ENCODE results near the gene ZNF71. TPM values are rescaled to one million over a fixed set of nuclear protein-coding genes. Genes with fewer than 3 reads are reported as not detected.

Gene ZNF71
- 16.2 and 22.4 TPM in 2 replicates for total RNA-seq (2014; rRNA removed; shearing (Covaris generic))

DNA sequence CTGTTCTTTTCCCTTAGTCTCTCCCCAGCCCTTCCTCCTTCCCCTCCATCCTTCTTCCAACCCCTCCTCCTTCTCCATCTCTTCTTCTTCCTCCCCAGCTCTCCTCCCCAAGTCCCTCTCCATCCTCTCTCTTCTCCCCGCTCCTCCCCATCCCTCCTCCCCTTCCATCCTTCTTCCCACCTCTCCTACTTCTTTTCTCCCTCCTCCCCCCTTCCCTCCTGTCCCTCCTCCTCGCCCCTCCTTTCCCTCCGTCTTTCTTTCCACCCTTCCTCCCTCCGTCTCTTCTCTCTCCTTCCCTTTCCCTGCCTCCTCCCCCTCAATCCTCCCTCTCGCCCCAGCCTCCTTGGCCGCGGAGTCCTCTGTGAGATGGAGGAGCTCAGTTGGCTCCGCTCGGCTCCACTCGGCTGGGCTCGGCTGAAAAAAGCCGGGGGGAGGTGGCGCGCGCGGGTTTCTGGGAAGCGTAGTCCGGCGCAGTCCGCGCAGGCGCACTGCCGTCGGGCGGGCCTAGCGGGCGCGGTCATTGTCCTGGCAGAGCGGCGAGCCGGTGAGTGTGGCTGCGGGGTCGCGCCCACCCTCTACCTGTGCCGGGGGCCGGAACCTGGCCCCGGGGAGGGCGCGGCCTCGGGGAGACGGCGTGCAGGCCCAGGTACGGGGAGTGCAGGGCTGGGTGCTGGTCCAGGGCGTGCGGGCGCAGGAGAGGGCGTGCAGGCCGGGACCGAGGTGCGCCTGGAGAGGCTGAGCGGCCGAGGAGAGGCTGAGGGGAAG is at the start of gene ZNF71:
Gene ZNF71, plus strand, starts transcription at position 520 of the 765 bp plus-strand sequence. CDS start 6,257 bp downstream, outside the sequence.
- DNase-seq (ENCODE audit: low spot score) = peak; percentile 86

- no peak for DNase-seq (ENCODE audit: low spot score)
Observed at GRCh38 chr19:56547535-56547934, 47.6 kb upstream of the ZNF71 start.

DNA sequence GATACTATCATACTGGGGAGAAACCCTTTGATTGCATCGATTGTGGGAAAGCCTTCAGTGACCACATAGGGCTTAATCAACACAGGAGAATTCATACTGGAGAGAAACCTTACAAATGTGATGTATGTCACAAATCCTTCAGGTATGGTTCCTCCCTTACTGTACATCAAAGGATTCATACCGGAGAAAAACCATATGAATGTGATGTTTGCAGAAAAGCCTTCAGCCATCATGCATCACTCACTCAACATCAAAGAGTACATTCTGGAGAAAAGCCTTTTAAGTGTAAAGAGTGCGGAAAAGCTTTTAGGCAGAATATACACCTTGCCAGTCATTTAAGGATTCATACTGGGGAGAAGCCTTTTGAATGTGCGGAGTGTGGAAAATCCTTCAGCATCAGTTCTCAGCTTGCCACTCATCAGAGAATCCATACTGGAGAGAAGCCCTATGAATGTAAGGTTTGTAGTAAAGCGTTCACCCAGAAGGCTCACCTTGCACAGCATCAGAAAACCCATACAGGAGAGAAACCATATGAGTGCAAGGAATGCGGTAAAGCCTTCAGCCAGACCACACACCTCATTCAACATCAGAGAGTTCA is 40.7 kb upstream of the ZNF71 start:
- no peak for DNase-seq (ENCODE audit: low spot score)

GRCh38 chr19:56562766-56563165 is 32.3 kb upstream of the ZNF71 start:
- no peak for DNase-seq (ENCODE audit: low spot score)

DNA sequence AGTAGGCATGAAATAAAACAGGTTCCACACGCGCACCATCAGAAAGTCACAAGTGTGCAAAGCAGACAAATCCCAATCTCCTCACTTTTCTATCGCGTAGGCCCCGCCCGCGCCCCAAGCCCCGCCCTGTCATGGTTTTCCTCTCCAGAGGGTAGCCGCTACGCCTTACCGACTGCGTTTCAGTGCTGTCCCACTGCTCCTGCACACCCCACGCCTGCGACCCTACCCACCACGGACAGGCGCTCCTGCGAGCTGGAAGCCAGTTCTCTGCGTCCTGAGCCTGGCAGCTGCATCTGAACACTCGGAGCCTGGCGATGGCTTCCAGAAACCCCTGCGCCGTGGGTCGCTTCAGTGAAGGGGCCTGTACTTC is 28.2 kb upstream of the ZNF71 start:
- no peak for DNase-seq (ENCODE audit: low spot score)

GRCh38 chr19:56567274-56568120 is 27.6 kb upstream of the ZNF71 start, which contains the start of gene ZNF470:
ZNF470 (plus strand) TSS chr19:56567468; CDS start chr19:56570312, 2,844 bp downstream.
- peak; percentile 57 for DNase-seq (ENCODE audit: low spot score)

DNA sequence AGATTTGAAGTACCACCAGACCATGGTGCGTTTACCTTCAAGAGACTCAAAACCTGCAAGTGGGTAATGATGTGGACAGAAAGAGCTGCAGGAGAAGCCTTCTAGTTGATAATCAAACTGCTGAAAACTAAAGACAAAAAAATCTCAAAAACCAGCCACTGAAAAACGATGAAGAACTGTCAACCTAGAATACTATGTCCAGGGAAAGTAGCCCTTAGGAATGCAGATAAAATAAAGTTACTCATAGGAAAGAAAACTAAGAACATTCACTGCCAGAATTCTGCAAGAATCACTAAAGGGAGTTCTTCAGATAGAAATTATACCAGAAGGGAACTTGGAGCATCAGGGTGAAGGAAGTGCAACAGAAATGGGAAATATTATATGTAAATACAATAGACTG is 22.5 kb upstream of the ZNF71 start:
- DNase-seq (ENCODE audit: low spot score) = no peak

DNA sequence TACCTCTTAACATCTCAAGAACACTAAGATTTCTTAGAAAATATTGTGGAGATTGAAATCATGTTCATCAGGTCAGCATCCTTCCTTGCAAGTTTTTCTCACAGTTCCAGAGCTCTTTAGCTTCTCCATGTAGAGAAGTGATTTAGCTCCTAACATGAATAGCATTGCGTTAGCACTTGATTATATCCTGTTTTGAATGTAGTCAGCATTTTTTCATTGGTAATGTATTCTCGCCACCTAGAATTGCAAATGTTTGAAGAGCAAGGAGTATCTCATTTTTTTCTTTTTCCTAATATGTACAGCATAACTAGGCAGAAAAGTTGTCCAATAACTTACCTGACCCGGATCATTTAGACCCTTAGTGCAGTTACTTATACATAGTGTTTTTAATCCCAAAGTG is 21.2 kb upstream of the ZNF71 start:
- DNase-seq (ENCODE audit: low spot score) = no peak

- DNase-seq (ENCODE audit: low spot score) = no peak
Observed at GRCh38 chr19:56577719-56578602, 17.1 kb upstream of the ZNF71 start.

DNA sequence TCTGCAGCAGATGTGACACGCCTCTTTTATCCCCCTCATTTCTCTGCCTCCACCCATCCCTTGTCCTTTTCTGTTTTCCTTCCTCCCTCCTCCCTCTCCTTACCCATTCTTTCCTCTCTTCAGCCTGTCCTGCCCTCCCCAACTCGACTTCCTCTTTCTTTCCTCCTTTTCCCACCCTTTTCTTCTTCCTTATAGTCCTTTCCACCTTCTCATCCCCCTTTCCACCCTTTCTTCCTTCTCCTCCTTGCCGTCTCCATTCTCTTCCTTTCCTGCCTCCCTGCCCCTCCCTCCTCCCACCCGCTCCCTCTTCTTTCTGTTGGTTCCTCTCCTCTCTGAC is 688 bp upstream of the ZNF71 start:
- DNase-seq (ENCODE audit: low spot score) = no peak

DNA sequence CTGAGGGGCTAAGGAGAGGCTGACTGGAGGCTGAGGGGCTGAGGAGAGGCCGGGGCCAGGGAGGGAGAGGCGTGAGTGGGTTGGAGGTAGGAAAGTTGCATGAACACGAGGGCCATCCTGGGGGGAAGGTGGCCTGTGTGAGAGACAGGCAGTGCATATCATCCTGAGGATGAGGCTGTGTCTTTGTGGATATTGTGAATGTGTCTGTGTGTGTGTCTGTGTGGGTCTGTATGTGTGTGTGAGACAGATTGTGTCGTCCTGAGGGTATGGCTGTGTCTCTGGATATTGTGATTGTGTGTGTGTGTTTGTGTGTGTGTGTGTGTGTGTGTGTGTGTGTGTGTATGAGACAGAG is 422 bp downstream of the ZNF71 start:
- DNase-seq (ENCODE audit: low spot score) = no peak

- DNase-seq (ENCODE audit: low spot score) = no peak
Observed at GRCh38 chr19:56596676-56597075, 1.6 kb downstream of the ZNF71 start.

DNA sequence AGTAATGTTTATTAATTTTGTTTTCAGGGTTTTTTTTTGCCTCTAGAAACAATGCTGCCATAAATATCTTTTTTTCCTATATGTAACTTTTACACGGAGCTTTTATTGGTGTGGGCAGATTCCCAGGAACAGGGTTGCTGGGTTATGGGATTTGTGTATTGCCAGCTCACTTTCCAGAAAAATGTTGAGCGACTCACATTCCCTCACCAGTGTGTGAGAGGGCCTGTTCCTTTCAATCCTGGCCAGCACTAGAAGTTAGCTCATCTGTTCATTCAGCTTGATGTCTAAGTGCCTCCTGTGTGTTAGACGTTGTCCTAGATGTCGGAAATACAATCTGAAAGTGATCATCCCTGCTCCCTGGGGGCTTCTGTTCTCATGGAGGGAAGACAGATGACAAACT is 2.6 kb downstream of the ZNF71 start:
- no peak for DNase-seq (ENCODE audit: low spot score)

DNA sequence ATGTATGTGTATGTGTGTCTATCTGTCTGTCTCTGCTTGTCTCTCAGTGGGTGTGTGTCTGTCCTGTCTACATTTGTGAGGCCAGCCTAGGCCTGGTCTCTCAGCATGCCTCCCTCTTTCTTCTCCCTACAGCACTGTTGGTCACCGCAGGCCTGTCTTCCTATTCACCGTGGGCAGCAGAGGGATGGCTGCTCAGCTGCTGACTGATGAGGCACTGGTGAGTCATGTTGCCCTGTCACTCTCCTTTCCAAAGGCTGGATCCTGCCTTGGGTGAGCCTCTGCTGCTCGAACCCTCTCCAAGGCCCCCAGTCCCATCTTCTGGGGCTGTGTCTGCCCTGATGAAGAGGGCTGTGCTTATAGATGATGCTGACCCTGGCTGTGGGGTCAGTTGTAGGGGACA is 6.3 kb downstream of the ZNF71 start:
- peak; percentile 21 for DNase-seq (ENCODE audit: low spot score)

DNA sequence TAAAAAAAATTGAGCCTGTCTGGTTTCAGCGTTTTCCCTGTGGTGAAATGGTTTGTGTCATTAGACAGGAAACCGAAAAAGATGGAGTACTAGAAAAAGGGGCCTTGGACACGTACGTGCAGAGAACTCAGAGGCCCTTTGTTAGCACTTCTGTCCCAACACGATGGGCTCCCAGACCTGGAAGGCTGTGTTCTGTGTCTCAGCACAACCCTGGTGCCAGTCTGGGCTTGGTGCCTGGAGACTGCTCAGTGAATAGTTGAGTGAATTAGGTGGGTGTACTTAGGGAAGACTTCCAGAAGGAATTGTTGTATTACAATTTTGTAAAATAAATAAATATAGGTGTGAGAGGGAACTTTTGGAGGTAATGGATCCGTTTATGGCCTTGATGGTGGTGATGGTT is 8.7 kb downstream of the ZNF71 start:
- DNase-seq (ENCODE audit: low spot score) = no peak

- DNase-seq (ENCODE audit: low spot score) = no peak
Observed at GRCh38 chr19:56608274-56608964, 13.3 kb downstream of the ZNF71 start.

DNA sequence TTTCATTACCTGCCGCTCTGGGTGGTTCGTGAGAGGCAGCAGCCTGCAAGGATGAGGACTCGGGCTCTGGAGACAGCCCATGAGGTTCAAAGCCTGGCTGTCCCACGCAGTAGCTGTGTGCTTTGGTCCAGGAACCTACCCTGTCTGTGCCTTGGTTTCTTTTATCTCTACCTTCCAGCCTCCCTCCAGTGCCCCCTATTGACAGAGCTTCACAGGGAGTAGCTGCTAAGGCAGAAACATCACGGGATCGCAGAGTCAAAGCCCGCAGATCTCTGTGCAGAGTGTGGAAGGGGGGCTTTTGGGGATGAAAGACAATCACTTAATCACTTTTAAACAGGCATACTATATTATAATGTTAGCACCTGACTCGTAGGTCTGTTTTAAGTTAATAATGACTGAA is 16.2 kb downstream of the ZNF71 start:
- DNase-seq (ENCODE audit: low spot score) = no peak

DNA sequence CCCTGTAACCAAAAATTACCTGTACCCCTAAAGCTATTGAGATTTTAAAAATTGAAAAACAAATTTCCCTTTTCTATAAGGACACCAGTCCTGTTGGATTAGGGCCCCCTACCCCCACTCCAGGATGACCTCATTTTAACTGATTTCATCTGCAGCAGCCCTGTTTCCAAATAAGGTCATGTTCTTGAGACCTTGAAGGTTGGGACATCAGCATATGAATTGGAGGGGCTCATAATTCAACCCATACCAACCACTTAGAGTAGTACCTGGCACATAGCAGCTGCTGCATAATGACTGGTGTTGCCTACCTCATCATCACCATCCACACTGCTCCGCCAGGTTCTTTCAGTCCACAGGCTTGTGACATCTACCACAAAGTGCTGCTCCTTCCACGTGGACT is 17.6 kb downstream of the ZNF71 start:
- DNase-seq (ENCODE audit: low spot score) = no peak

DNA sequence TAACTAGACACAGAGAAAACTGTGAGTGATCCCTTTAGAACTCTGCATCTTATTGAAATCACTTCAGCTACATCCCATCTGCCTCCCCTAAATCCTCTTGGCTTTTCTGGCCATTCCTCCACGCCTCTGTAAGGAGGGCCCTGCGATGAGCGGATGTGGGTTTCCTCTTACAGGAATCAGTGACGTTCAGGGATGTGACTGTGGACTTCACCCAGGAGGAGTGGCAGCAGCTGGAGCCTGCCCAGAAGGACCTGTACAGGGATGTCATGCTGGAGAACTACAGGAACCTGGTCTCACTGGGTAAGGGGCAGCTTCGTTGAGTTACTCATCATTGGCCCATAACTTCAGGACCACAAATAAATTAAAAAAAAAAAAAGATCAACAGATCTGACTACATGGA is 18.5 kb downstream of the ZNF71 start:
- no peak for DNase-seq (ENCODE audit: low spot score)

DNA sequence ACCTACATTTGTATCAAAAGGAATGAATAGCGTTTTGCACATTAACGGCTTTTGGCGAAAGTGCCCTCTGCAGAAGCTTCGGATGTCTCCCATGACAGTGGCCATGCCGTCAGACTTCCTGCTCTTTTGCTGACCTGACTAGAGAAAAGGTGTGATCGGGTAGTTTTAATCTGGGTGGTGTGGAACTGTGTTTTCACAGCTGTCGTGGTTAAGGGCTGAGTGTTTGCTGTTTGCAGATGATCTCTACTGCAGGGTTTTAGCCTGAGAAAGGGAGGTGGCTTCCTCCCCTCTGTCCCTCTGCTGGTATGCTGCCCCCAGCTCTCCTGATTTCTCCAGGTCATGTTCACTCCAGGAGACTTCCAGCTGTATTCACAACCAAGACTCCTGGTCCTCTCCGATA is 22.4 kb downstream of the ZNF71 start:
- DNase-seq (ENCODE audit: low spot score) = no peak

- no peak for DNase-seq (ENCODE audit: low spot score)
Observed at GRCh38 chr19:56619121-56619520, 24.0 kb downstream of the ZNF71 start.

Data from A172 (cell line).